Stimulated activated CD4-positive, alpha-beta T cell treated with anti-CD3 and anti-CD28 coated beads, TNF-alpha, amount 100 ng/mL, for 1 hour (primary cell): Measurements from ENCODE around the gene CNTNAP2.

Experiments
- DNase-seq, 3 donors: peaks; one replicate each; pipeline ENCODE4 v3.0.0-alpha.2; 2020; ENCODE audit warnings: low read depth in 3 of 3, low spot score in 1 of 3

Gene CNTNAP2

GRCh38 chr7:146414373-146414772 lies 297.8 kb downstream of the CNTNAP2 start:
- DNase-seq, result no peak

- DNase-seq, result no peak
These were observed 298.3 kb downstream of the CNTNAP2 start for GRCh38 chr7:146414937-146415336.

DNA sequence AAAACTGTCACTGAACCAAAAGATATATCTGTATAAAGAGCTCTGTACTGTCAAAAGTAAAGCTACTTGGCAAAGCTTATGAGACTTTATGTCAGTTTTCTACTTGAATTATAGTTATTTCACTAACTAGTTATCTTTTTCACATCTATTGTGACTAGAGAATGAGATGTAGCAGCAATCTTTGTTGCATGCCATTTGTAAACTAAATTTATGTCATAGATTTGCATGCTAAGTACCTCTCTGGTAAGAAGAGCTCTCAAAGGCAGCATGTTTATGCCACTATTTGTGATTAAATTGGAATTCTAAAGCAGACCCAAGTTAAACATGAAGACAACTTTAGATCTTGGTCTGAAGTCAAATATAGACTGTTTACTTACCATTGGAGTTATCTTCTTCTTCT lies 300.6 kb downstream of the CNTNAP2 start:
- no peak for DNase-seq

GRCh38 chr7:146423446-146423845 lies 306.8 kb downstream of the CNTNAP2 start:
- DNase-seq, result no peak

DNA sequence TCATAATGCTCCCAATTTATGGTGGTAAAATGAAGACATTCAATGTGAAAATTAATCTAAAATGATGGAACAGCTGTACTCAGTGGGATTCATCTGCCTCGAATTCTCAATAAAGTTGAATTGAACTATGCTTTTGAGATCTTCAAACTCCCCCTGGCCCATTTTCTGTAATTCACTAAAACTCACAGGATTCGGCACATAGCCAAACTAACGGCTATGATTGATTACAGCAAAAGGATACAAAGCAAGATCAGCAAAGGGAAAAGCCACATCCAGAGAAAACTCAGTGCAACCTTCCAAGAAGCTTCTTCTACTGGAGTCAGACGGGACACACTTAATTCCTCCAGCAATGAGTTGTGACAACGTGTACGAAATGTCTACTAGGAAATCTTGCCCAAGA lies 307.5 kb downstream of the CNTNAP2 start:
- no peak for DNase-seq

DNA sequence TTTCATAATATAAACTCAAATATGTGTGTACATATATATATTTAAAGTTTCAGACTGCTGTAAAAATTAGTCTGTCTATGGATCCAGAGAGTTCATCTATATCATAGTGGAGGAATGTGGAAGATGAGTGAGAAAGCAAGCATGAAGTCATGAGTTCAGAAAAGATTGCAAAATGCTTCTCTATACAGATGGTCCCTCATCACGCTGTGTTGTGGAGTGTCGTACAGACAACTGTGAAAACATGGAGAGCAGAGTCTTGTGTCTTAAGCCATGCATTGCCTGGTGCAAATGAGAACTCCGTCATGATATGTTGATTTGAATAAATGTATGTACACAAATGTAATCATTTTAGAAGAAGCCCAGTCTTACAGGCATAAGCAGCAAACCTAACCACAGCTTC lies 316.9 kb downstream of the CNTNAP2 start:
- DNase-seq, result no peak

GRCh38 chr7:146443102-146443501 lies 326.5 kb downstream of the CNTNAP2 start:
- no peak for DNase-seq

- DNase-seq, result no peak
These were observed 333.0 kb downstream of the CNTNAP2 start for GRCh38 chr7:146449625-146450024.

GRCh38 chr7:146455091-146455655 lies 338.6 kb downstream of the CNTNAP2 start:
- DNase-seq, result no peak

DNA sequence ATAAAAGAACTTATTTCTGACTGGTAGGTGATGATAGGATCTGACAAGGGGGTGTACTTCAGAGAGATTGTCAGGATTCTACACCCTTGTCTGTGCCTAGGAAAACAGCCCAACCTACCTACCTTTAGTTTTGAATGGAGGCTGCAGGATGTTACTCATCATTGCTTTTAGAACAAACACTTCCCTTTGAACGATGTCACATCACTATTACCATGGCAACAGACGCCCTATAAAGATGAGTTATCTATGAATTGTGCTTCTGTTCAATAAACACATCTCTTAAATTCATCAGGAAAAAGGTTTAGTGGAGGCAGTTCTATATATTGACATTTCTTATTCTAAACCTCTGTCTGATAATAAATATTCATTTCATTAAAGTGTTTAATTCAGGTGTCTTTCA lies 362.4 kb downstream of the CNTNAP2 start:
- no peak for DNase-seq

GRCh38 chr7:146486519-146486918 lies 369.9 kb downstream of the CNTNAP2 start:
- no peak for DNase-seq

DNA sequence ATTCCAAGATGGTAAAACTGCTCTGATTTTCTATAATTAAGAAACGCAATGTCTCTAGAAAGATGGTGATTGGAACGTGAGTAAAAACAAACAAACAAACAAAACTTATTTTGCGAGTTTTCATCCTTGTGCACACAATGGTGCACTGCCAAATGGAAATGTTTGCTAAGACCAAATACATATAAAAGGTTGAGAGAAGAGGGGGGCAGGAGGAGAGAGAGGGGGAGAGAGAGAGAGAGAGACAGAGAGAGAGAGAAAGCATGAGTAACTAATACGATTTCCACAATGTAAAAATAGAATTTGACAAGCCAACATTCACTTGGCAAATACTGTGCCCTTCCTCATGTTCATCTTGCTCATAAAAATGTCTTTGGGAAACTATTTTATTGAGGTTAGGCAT lies 375.4 kb downstream of the CNTNAP2 start:
- no peak for DNase-seq

GRCh38 chr7:146494952-146495596 lies 378.5 kb downstream of the CNTNAP2 start:
- no peak for DNase-seq

GRCh38 chr7:146496657-146497056 lies 380.1 kb downstream of the CNTNAP2 start:
- no peak for DNase-seq

- DNase-seq, result no peak
These were observed 383.4 kb downstream of the CNTNAP2 start for GRCh38 chr7:146499970-146500369.

GRCh38 chr7:146503844-146504243 lies 387.2 kb downstream of the CNTNAP2 start:
- no peak for DNase-seq

DNA sequence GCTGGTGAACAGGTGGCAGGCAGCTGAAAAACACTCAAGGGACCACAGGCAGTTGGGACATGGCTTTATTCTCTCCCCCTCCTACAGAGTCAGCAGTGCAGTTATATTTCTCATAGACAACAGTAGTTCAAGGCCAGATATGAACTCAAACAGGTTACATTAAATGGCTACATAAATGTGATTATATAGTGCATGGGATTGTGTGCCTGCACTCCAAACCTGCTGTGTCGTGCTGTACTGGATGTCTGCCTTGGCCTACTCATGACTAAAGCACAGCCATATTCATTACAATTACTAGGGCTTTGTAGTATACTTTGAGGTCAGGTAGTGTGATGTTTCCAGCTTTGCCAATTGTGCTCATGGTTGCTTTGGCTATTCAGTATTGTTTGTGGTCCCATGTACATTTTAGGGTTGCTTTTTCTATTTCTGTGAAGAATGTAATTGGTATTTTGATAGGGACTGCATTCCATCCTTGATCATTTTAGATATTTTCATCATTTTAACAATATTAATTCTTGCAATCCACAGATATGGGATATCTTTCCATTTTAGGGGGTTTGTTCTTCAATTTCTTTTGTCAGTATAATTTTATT lies 393.6 kb downstream of the CNTNAP2 start:
- no peak for DNase-seq

DNA sequence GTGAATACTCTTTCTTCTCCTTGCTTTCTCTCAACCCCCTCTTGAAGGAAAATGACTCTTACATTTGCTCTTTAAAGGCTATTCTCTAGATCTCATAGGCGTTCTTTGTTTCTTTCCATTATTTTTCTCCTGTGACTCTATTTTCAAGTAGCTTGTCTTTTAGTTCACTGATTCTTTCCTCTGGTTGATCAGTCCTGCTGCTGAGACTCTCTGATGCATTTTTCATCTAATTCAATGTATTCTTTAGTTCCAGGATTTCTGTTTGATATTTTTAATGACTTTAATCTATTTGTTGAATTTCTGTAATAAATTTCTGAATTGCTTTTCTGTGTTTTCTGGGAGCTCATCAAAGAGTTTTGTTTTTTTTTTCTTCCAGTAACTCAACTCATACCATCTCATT lies 397.7 kb downstream of the CNTNAP2 start:
- DNase-seq, result no peak

GRCh38 chr7:146528581-146528980 lies 412.0 kb downstream of the CNTNAP2 start:
- no peak for DNase-seq

- DNase-seq, result no peak
These were observed 423.2 kb downstream of the CNTNAP2 start for GRCh38 chr7:146539836-146540235.

DNA sequence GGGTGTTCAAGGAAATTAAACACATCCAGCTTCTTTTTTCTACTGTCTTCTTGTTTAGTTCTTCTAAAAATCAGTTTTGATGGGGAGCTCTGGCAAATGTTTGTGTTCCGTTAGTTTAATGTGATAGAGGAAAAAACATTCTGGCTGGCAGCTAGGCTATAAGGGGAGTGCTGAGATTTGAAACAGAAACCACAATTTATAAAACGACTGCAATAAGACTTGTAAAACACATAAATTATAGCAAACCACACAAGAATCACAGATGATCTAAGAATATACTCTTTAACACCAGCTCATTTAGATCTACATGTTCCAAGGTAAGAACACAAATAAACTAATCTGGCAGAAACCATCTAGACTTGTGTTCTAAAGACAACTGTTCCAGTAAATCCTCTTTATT lies 425.5 kb downstream of the CNTNAP2 start:
- DNase-seq, result no peak

DNA sequence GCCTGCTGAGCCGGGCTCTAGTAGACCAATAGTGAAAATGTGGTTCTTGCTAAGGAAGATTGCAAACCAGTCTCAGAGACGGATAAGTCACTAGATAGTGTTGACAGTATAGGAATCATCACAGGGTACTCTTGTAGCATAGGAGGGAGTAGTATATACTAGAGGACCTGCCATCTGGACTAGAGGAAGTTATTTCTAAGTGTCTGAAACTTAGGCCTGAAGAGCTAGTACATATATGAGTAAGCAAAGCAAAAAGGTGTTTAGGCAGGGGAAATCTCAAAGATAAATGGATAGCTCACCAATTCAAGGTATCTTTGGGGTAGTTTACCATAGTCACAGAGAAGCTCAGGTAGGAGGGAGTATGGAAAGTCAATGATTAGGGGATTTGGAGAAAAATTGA lies 428.1 kb downstream of the CNTNAP2 start:
- DNase-seq, result no peak

- no peak for DNase-seq
These were observed 432.2 kb downstream of the CNTNAP2 start for GRCh38 chr7:146548816-146549215.
